Hair follicle dermal papilla cell (primary cell): ENCODE data around the gene IDE. TPM values are rescaled to one million over a fixed set of nuclear protein-coding genes. Genes with fewer than 3 reads are reported as not detected.

Experiments used
- total RNA-seq: library from RNA; depleted of rRNA; stranded (reverse); fragments of >200 nt; gene quantifications from 2 replicates; pipeline ENCODE4 v1.2.3, GENCODE V29; 2012

Gene IDE
- total RNA-seq = 35.7 and 40.4 TPM in 2 replicates

DNA sequence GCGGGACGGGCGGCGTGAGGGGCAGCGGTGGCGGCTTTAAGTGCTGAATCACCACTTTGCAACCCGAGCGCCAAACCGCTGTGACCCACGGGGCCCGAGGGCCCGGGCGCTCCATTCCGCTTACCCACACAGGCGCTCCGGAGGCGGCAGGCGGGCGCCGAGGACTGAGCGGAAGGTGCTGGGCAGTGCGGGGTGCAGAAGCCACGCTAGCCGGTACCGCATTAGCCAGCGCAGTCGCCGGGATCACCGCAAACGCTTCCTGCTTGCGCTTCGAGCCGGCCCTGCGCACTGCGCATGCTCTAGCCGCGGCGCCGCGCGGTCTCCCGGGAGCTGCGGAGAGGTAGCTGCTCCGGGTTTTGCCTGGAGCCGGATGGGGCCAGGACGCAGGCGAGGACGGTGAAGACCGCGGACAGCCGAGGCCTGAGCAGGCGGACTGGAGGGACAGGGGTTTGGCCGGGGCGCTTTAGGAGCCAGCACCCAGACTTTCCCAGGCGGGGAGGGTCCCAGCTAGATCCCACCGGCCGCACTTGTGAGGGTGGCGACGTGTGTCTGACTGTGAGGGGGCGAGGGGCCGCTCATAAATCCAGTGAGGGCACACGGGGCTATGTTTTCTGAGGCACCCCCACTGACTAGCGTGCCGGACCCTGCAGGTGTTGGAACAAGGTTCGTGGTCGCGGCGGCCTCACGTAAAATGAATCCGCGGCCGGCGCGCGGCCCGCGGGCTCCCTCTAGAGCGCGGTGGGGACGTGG is at the start of gene IDE:
TSS of gene IDE (minus strand) at position 296 of the 750 bp plus-strand sequence. CDS start at position 222, 74 bp downstream.

DNA sequence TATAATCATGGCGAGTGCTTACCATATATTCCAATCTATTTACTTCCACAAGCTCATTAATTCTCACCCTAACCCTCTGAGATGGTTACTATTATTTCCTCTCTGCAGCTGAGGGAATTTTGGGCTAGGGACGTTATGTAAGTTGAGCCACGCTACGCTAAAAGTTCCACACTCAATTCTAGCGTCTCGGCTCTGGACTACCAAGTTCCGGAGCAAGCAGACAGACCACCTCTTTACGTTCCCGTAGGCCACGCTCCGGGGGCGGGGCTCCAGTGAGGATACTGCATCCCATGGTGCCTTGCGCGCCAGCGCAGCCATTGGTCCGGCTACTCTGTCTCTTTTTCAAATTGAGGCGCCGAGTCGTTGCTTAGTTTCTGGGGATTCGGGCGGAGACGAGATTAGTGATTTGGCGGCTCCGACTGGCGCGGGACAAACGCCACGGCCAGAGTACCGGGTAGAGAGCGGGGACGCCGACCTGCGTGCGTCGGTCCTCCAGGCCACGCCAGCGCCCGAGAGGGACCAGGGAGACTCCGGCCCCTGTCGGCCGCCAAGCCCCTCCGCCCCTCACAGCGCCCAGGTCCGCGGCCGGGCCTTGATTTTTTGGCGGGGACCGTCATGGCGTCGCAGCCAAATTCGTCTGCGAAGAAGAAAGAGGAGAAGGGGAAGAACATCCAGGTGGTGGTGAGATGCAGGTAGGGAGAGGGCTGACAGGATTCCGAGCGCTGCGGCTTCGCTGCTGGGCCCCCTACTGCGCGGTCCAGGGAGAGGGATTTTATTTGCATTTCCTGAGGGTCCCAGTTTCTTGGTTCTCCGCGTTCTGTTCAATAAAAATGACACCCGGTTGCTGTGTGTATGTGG is 19.1 kb upstream of the IDE start, which contains the start of gene KIF11:
TSS of gene KIF11 (plus strand) at position 370 of the 858 bp plus-strand sequence. CDS start at position 616, 246 bp downstream.

Other genes with a start within 250 kb of the IDE start
- 4.9 and 5.2 TPM in 2 replicates for gene KIF11, start 19.0 kb upstream of the IDE start, total RNA-seq
- 0.73 and 1.3 TPM in 2 replicates for gene HHEX, start 115.9 kb upstream of the IDE start, total RNA-seq